GM12891 (cell line): ENCODE results near the gene SLIT1.

Experiments
- PAX5 ChIP-seq: IDR thresholded peaks from 2 replicates; pipeline ENCODE4 v1.6.1; 2011; ENCODE audit warnings: low read length, moderate library complexity, mild to moderate bottlenecking; ENCODE audit not compliant: insufficient read depth, severe bottlenecking
- POLR2A ChIP-seq: IDR thresholded peaks from 2 replicates; pipeline ENCODE4 v1.6.1; 2011; ENCODE audit warnings: low read depth, low read length, control low read depth
- POLR2AphosphoS5 ChIP-seq: IDR thresholded peaks from 2 replicates; pipeline ENCODE4 v1.6.1; 2011; ENCODE audit warnings: low read depth, low read length, control low read depth
- SPI1 ChIP-seq: IDR thresholded peaks from 2 replicates; pipeline ENCODE4 v1.6.1; 2011; ENCODE audit warnings: low read depth, low read length, control low read depth
- TAF1 ChIP-seq: IDR thresholded peaks from 2 replicates; pipeline ENCODE4 v1.6.1; 2011; ENCODE audit warnings: low read depth, low read length, control low read depth

DNA sequence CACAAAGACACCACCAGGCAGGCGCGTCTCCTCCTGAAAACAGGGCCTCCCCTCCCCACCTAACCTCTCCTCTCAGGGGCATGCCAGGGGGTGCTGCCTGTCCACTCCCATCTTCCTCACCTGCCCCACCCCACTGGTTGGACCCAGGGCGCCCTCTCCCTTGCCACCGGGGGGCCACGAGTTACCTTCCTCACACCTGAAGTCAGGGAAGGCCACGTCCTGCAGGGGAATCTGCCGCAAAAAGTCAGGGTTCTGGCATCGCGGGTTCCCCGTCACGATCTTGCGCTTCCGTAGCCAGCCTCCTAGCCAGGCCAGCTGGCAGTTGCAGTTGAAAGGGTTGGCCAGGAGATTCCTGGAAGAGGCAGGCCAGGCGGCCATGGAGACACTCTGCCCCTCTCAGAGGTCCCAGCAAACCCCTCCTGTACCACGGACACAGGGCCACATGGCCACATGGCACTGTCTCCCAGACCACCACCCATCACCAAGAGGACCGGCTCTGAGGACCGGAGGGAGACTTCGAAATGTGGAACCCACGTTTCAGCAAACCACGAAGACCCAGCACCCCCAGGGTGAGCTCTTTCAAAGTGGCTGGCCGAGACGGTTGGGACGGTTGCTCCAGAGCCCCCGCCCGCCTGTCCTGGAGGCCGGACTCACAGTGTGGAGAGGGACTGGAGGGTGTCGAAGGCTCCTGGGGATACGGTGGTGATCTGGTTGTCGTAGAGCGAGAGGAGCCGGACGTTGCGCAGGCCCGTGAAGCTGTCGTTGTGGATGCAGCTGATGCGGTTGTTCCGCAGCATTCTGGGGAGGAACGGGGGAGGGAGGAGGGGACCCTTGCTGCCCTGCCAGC lies 142.8 kb downstream of the SLIT1 start:
- TF ChIP-seq POLR2A = no peak
- TF ChIP-seq POLR2AphosphoS5 = no peak
- no peak for TF ChIP-seq TAF1
- no peak for TF ChIP-seq PAX5
- no peak for TF ChIP-seq SPI1
